H9 (cell line): Measurements from ENCODE around the gene IL6ST. TPM values are rescaled to one million over a fixed set of nuclear protein-coding genes. Genes with fewer than 3 reads are reported as not detected.

Experiments used
- DNase-seq: peaks from one replicate; pipeline ENCODE4 v3.0.0-alpha.2; 2017
- H2AFZ ChIP-seq: one replicate; pipeline ENCODE4 v1.6.1; 2013; ENCODE audit warnings: mild to moderate bottlenecking, low read length, control low read depth, moderate library complexity
- H2AK5ac ChIP-seq: 2 replicates; pipeline ENCODE4 v1.6.1; 2013; ENCODE audit warnings: low read length, control low read depth, mixed read lengths; ENCODE audit not compliant: insufficient read length
- H2BK120ac ChIP-seq: one replicate; pipeline ENCODE4 v1.6.1; 2013; ENCODE audit warnings: low read depth, mild to moderate bottlenecking, low read length, control low read depth, inconsistent platforms; ENCODE audit not compliant: poor library complexity, severe bottlenecking
- H2BK12ac ChIP-seq: 2 replicates; pipeline ENCODE4 v1.6.1; 2013; ENCODE audit warnings: low read length, control low read depth, mixed read lengths, low read depth; ENCODE audit not compliant: insufficient read length
- H2BK15ac ChIP-seq: 2 replicates; pipeline ENCODE4 v1.6.1; 2013; ENCODE audit warnings: low read depth, low read length, control low read depth
- H2BK20ac ChIP-seq: one replicate; pipeline ENCODE4 v1.6.1; 2013; ENCODE audit warnings: low read depth, mild to moderate bottlenecking, low read length, control low read depth, inconsistent platforms; ENCODE audit not compliant: poor library complexity, severe bottlenecking
- H2BK5ac ChIP-seq: 2 replicates; pipeline ENCODE4 v1.6.1; 2013; ENCODE audit warnings: low read length, control low read depth, mixed read lengths; ENCODE audit not compliant: insufficient read length
- H3K14ac ChIP-seq: 2 replicates; pipeline ENCODE4 v1.6.1; 2013; ENCODE audit warnings: low read length, control low read depth; ENCODE audit not compliant: insufficient read depth
- H3K18ac ChIP-seq: 2 replicates; pipeline ENCODE4 v1.6.1; 2013; ENCODE audit warnings: low read depth, mild to moderate bottlenecking, mixed read lengths, low read length, control low read depth; ENCODE audit not compliant: insufficient read length
- H3K23ac ChIP-seq: 2 replicates; pipeline ENCODE4 v1.6.1; 2013; ENCODE audit warnings: low read length, control low read depth, mixed read lengths, low read depth; ENCODE audit not compliant: insufficient read length
- H3K23me2 ChIP-seq: 2 replicates; pipeline ENCODE4 v1.6.1; 2013; ENCODE audit warnings: low read depth, mild to moderate bottlenecking, mixed read lengths, low read length, control low read depth; ENCODE audit not compliant: insufficient read length, poor library complexity, severe bottlenecking
- H3K27ac ChIP-seq: 2 replicates; pipeline ENCODE4 v1.5.1; 2013; ENCODE audit warnings: low read length, control low read depth, mixed read lengths, low read depth; ENCODE audit not compliant: insufficient read length
- H3K27me3 ChIP-seq: 2 replicates; pipeline ENCODE4 v1.6.1; 2013; ENCODE audit warnings: low read length, control low read depth, inconsistent platforms; ENCODE audit not compliant: insufficient read depth
- H3K4ac ChIP-seq: 2 replicates; pipeline ENCODE4 v1.6.1; 2013; ENCODE audit warnings: low read depth, mild to moderate bottlenecking, control low read depth, inconsistent platforms, low read length, moderate library complexity
- H3K4me1 ChIP-seq: 2 replicates; pipeline ENCODE4 v1.6.1; 2013; ENCODE audit warnings: low read length, control low read depth, inconsistent platforms; ENCODE audit not compliant: insufficient read depth
- H3K4me2 ChIP-seq: 2 replicates; pipeline ENCODE4 v1.6.1; 2013; ENCODE audit warnings: low read length, control low read depth, mixed read lengths; ENCODE audit not compliant: insufficient read length, insufficient read depth
- H3K56ac ChIP-seq: 2 replicates; pipeline ENCODE4 v1.6.1; 2013; ENCODE audit warnings: low read depth, mild to moderate bottlenecking, mixed read lengths, low read length, control low read depth; ENCODE audit not compliant: insufficient read length
- H3K79me1 ChIP-seq: 2 replicates; pipeline ENCODE4 v1.6.1; 2013; ENCODE audit warnings: low read depth, mild to moderate bottlenecking, moderate library complexity, low read length, control low read depth, inconsistent platforms; ENCODE audit not compliant: insufficient read depth, poor library complexity, severe bottlenecking
- H3K79me2 ChIP-seq: 2 replicates; pipeline ENCODE4 v1.6.1; 2013; ENCODE audit warnings: low read length, control low read depth, inconsistent platforms; ENCODE audit not compliant: insufficient read depth
- H3K9ac ChIP-seq: 2 replicates; pipeline ENCODE4 v1.6.1; 2013; ENCODE audit warnings: low read length, control low read depth, mixed read lengths; ENCODE audit not compliant: insufficient read length; ENCODE audit errors: extremely low read depth
- H3K9me3 ChIP-seq: one replicate; pipeline ENCODE4 v1.6.1; 2013; ENCODE audit warnings: low read depth, low read length, inconsistent platforms; ENCODE audit not compliant: control insufficient read depth
- H3T11ph ChIP-seq: one replicate; pipeline ENCODE4 v1.6.1; 2013; ENCODE audit warnings: mild to moderate bottlenecking, low read length, control low read depth, inconsistent platforms
- H4K20me1 ChIP-seq: one replicate; pipeline ENCODE4 v1.6.1; 2013; ENCODE audit not compliant: control insufficient read depth, insufficient read length, insufficient read depth
- H4K5ac ChIP-seq: 2 replicates; pipeline ENCODE4 v1.6.1; 2013; ENCODE audit warnings: low read depth, mild to moderate bottlenecking, mixed read lengths, low read length, control low read depth; ENCODE audit not compliant: insufficient read length
- H4K8ac ChIP-seq: replicated peaks from 2 replicates; pipeline ENCODE4 v1.6.1; 2013; ENCODE audit warnings: low read length, control low read depth, mixed read lengths, low read depth; ENCODE audit not compliant: insufficient read length
- H4K91ac ChIP-seq: 2 replicates; pipeline ENCODE4 v1.6.1; 2013; ENCODE audit warnings: low read depth, mild to moderate bottlenecking, moderate library complexity, mixed read lengths, low read length, control low read depth; ENCODE audit not compliant: insufficient read length
- H3K27ac Mint-ChIP-seq, 3 experiments: 2 replicates in 2 of 3; 3 replicates in 1 of 3; pipeline ENCODE4 v1.8.0; 2020 to 2021; ENCODE audit warnings: mixed read lengths in 3 of 3, mild to moderate bottlenecking in 1 of 3, moderate library complexity in 1 of 3
- H3K27me3 Mint-ChIP-seq: 2 replicates; pipeline ENCODE4 v1.8.0; 2021; ENCODE audit warnings: low read depth, mild to moderate bottlenecking, moderate library complexity, mixed read lengths
- H3K36me3 Mint-ChIP-seq, 3 experiments: 2 replicates in 2 of 3; 3 replicates in 1 of 3; pipeline ENCODE4 v1.8.0; 2020 to 2021; ENCODE audit warnings: low read depth in 3 of 3, mixed read lengths in 3 of 3; ENCODE audit not compliant: insufficient read depth in 1 of 3
- H3K4me1 Mint-ChIP-seq, 2 experiments: 2 replicates each; pipeline ENCODE4 v1.8.0; 2020; ENCODE audit warnings: mixed read lengths in 2 of 2
- H3K4me3 Mint-ChIP-seq, 2 experiments: 2 replicates in 1 of 2; 3 replicates in 1 of 2; pipeline ENCODE4 v1.8.0; 2020 to 2021; ENCODE audit warnings: mild to moderate bottlenecking in 2 of 2, mixed read lengths in 2 of 2, moderate library complexity in 1 of 2
- H3K9me3 Mint-ChIP-seq, 2 experiments: 2 replicates in 1 of 2; 3 replicates in 1 of 2; pipeline ENCODE4 v1.8.0; 2020; ENCODE audit warnings: mild to moderate bottlenecking in 2 of 2, mixed read lengths in 2 of 2, moderate library complexity in 1 of 2
- WGBS: extraction: QIAGEN DNeasy Blood & Tissue Kit; methylation state at CpG from one replicate; pipeline ENCODE4 v1.1.7; 2013; ENCODE audit warnings: missing lambda C conversion rate, low lambda C conversion rate, mixed read lengths; ENCODE audit not compliant: insufficient read length; ENCODE audit errors: extremely low coverage; 5-methylcytosine and 5-hydroxymethylcytosine counted together
- total RNA-seq: library from RNA; stranded (reverse); gene quantifications from 2 replicates; pipeline ENCODE4 v1.2.1, GENCODE V29; 2021
- TF ChIP-seq, protein P1 (sequence below): fragments of 200-600 bp; sonication (generic); conservative IDR thresholded peaks from 3 replicates; pipeline ENCODE4 v1.8.0; 2021; ENCODE audit warnings: antibody characterized with exemption, mild to moderate bottlenecking

Gene IL6ST
- total RNA-seq, 1 experiment from 2014 or later, result 11.1 TPM

DNA sequence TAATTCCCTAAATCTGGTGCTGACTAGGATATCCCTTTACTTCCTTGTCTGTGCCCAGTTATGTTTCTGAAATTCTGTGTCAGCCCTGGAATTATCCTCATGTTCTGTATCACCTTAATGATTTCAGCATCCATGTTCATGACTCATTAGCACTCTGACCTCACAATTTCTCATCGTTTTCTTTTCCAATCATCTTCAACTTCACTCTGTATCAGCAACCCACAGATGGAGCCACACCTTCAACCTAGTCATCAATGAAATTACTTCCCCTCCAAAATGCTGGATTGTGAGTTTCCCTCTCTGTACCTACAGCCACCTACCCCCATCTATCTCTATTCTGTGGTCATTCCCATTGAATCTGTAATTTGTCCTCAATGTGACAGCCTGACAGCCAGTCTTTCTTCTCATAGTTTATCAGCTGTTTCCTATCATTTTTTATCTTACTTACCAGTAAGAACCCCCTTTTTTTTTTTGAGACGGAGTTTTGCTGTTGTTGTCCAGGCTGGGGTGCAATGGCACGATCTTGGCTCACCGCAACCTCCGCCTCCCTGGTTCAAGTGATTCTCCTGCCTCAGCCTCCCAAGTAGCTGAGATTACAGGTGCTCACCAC, 3.1 kb upstream of the IL6ST start:
- no peaks in the 10 kb centered on the region for H3K23me2 ChIP-seq
- no peak overlapping the region for H4K8ac ChIP-seq
- no peak overlapping the region for H2BK20ac ChIP-seq
- Mint-ChIP-seq H3K36me3 (peaks cover 0 to 4% (median 0%) of the 10 kb centered on the region in 3 experiments; a peak in 3 of 7 replicates), H3K4me1 (peaks cover 24% of the 10 kb centered on the region in 2 experiments), H3K27ac (no peak overlapping the region), H3K4me3 (no peak overlapping the region), H3K27me3 (no peaks in the 10 kb centered on the region), H3K9me3 (peaks cover 0 to 6% of the 10 kb centered on the region in 2 experiments; a peak in 3 of 5 replicates)
- no peak overlapping the region for H3K4ac ChIP-seq
- no peak overlapping the region for H2BK12ac ChIP-seq
- no peak overlapping the region for H2AK5ac ChIP-seq
- H3K79me2 ChIP-seq, result no peaks in the 10 kb centered on the region
- no peak overlapping the region for H3K4me2 ChIP-seq
- H4K20me1 ChIP-seq, result no peaks in the 10 kb centered on the region
- H2BK5ac ChIP-seq, result no peak overlapping the region
- no peaks in the 10 kb centered on the region for H3K9me3 ChIP-seq
- H4K91ac ChIP-seq, result no peak overlapping the region
- H2AFZ ChIP-seq, result no peak overlapping the region
- no peak overlapping the region for H3K27ac ChIP-seq
- H3K14ac ChIP-seq, result no peak overlapping the region
- no peak overlapping the region for H3K9ac ChIP-seq
- no peaks in the 10 kb centered on the region; the same call in 1 of the 2 replicates for H3K4me1 ChIP-seq
- H3T11ph ChIP-seq, result no peak overlapping the region
- TF ChIP-seq, protein P1, sequence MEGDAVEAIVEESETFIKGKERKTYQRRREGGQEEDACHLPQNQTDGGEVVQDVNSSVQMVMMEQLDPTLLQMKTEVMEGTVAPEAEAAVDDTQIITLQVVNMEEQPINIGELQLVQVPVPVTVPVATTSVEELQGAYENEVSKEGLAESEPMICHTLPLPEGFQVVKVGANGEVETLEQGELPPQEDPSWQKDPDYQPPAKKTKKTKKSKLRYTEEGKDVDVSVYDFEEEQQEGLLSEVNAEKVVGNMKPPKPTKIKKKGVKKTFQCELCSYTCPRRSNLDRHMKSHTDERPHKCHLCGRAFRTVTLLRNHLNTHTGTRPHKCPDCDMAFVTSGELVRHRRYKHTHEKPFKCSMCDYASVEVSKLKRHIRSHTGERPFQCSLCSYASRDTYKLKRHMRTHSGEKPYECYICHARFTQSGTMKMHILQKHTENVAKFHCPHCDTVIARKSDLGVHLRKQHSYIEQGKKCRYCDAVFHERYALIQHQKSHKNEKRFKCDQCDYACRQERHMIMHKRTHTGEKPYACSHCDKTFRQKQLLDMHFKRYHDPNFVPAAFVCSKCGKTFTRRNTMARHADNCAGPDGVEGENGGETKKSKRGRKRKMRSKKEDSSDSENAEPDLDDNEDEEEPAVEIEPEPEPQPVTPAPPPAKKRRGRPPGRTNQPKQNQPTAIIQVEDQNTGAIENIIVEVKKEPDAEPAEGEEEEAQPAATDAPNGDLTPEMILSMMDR, result no peak
- DNase-seq, result no peak
- no peaks in the 10 kb centered on the region for H3K79me1 ChIP-seq
- no peaks in the 10 kb centered on the region for H3K27me3 ChIP-seq
- no peak overlapping the region for H2BK15ac ChIP-seq
- H3K56ac ChIP-seq, result no peak overlapping the region
- H3K23ac ChIP-seq, result no peak overlapping the region
- no peak overlapping the region for H4K5ac ChIP-seq
- no CpG with 5 or more reads among the region's 5 CpGs for WGBS
- H3K18ac ChIP-seq, result no peak overlapping the region
- no peak overlapping the region for H2BK120ac ChIP-seq
